H1 (cell line): ENCODE measurements around the gene RAP2A.

Experiments
- CTCF ChIP-seq, 3 experiments: IDR thresholded peaks; 1 replicate in 2 of 3; 2 replicates in 1 of 3; pipeline versions ENCODE4 v1.5.1 to v1.6.1; 2011; ENCODE audit warnings: low read length in 3 of 3, mild to moderate bottlenecking in 3 of 3, inconsistent platforms in 2 of 3, low read depth in 1 of 3, moderate library complexity in 1 of 3; ENCODE audit not compliant: insufficient read depth in 1 of 3; ENCODE audit errors: control extremely low read depth in 1 of 3
- EP300 ChIP-seq, 2 experiments: IDR thresholded peaks; 1 replicate in 1 of 2; 2 replicates in 1 of 2; pipeline ENCODE4 v1.6.1; 2011 to 2012; ENCODE audit warnings: low read depth in 2 of 2, low read length in 2 of 2, mild to moderate bottlenecking in 2 of 2, borderline replicate concordance in 1 of 2, inconsistent platforms in 1 of 2, moderate library complexity in 1 of 2
- EZH2 ChIP-seq: fragments of 200-600 bp; sonication (generic); IDR thresholded peaks from 2 replicates; pipeline ENCODE4 v1.7.1; 2012; ENCODE audit warnings: low read depth, mild to moderate bottlenecking, moderate library complexity, low read length, inconsistent platforms; ENCODE audit not compliant: severe bottlenecking
- HDAC2 ChIP-seq, 2 experiments: fragments of 300-600 bp in 1 of 2; sonication (generic) in 1 of 2; IDR thresholded peaks; 2 replicates each; pipeline ENCODE4 v1.6.1; 2011 to 2012; ENCODE audit warnings: low read depth in 2 of 2, low read length in 2 of 2, mild to moderate bottlenecking in 2 of 2, moderate library complexity in 2 of 2, borderline replicate concordance in 1 of 2, inconsistent platforms in 1 of 2
- MAFK ChIP-seq: IDR thresholded peaks from 2 replicates; pipeline ENCODE4 v1.6.1; 2012; ENCODE audit warnings: low read depth, mild to moderate bottlenecking, improper control_type of control experiment, low read length
- MAX ChIP-seq: IDR thresholded peaks from 2 replicates; pipeline ENCODE4 v1.6.1; 2012; ENCODE audit warnings: inconsistent platforms
- POLR2AphosphoS5 ChIP-seq: IDR thresholded peaks from 2 replicates; pipeline ENCODE4 v1.6.1; 2011; ENCODE audit warnings: low read depth, low read length
- SP1 ChIP-seq: IDR thresholded peaks from 2 replicates; pipeline ENCODE4 v1.6.1; 2011; ENCODE audit warnings: low read depth, low read length
- TAF1 ChIP-seq: IDR thresholded peaks from 2 replicates; pipeline ENCODE4 v1.6.1; 2011; ENCODE audit warnings: mild to moderate bottlenecking, low read depth, low read length
- TAF7 ChIP-seq: optimal IDR thresholded peaks from 2 replicates; pipeline ENCODE3; 2011; ENCODE audit warnings: low read depth, mild to moderate bottlenecking, inconsistent platforms, low read length, moderate library complexity, borderline replicate concordance
- TF ChIP-seq, protein P1 (sequence below): IDR thresholded peaks from 2 replicates; pipeline ENCODE4 v1.6.1; 2011; ENCODE audit warnings: low read length, improper control_type of control experiment

DNA sequence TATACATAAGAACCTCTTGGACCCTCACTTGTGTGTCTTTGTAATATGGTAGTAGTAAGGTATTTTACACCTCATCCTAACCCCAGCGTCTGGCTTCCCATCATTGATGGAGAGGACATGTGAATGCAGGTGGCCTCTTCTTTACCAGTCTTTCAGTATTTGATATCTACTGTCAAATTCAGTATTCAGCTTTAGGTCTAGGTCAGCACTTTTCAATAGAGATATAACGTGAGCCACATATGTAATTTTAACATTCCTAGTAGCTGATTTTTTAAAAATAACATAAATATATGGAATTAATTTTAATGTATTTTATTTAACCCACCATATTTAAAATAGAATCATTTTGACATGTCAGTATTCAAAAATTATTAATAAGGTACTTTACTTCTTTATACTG lies 2.9 kb downstream of the RAP2A start:
- no peak for TF ChIP-seq MAX
- no peak for TF ChIP-seq EZH2
- no peak for TF ChIP-seq TAF7
- TF ChIP-seq MAFK = no peak
- TF ChIP-seq CTCF (IDR thresholded peaks at IDR 0.05; ENCODE audit: control extremely low read depth in 1 of 3, insufficient read depth in 1 of 3, low read depth in 1 of 3, low read length in 3 of 3) = no peak
- TF ChIP-seq, protein P1, sequence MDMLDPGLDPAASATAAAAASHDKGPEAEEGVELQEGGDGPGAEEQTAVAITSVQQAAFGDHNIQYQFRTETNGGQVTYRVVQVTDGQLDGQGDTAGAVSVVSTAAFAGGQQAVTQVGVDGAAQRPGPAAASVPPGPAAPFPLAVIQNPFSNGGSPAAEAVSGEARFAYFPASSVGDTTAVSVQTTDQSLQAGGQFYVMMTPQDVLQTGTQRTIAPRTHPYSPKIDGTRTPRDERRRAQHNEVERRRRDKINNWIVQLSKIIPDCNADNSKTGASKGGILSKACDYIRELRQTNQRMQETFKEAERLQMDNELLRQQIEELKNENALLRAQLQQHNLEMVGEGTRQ = no peak
- TF ChIP-seq SP1 = no peak
- no peak for TF ChIP-seq POLR2AphosphoS5
- no peak for TF ChIP-seq HDAC2 (IDR thresholded peaks at IDR 0.05; ENCODE audit: borderline replicate concordance in 1 of 2, low read depth in 2 of 2, low read length in 2 of 2)
- no peak for TF ChIP-seq EP300 (IDR thresholded peaks at IDR 0.05; ENCODE audit: borderline replicate concordance in 1 of 2, low read depth in 2 of 2, low read length in 2 of 2)
- no peak for TF ChIP-seq TAF1
